ENCODE data around the gene OR1J2.

GRCh38 chr9:122464633-122465567 lies 45.7 kb upstream of the OR1J2 start:
- peak; percentile 91 for TF ChIP-seq CTCF (IDR thresholded peaks at IDR 0.05; ENCODE audit: insufficient read depth, low read depth, low read length)
- TF ChIP-seq EZH2 (IDR thresholded peaks at IDR 0.05; ENCODE audit: insufficient read depth, low read length) = no peak

Measured in astrocyte (in vitro differentiated cells and primary cell).